ENCODE measurements around the gene TRIM2.

DNA sequence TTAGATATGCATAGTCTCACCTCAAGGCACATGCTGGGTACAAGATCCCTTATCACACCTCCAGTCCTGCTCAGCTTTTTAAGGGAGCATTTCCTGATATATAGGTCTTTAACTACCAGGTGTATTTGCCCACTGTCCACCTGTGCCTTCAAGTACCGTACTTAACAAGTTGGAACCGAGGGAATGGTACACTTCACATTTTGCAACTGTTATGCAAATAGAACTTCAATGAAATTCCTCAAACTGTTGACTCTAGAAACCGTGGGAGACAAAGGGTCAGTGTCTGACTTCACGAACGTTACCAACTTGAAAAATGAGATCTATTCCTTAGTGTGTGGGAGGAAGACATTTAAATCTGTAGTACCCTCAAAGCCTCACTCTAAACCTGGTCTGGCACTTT, 5.2 kb downstream of the TRIM2 start:
- TF ChIP-seq CTCF (IDR thresholded peaks at IDR 0.05) (no peak), POLR2A (IDR thresholded peaks at IDR 0.05) (no peak)

All from adrenal gland (tissue), 5 donors.